HepG2 (cell line): ENCODE measurements around the gene C2orf42. TPM values are rescaled to one million over a fixed set of nuclear protein-coding genes. Genes with fewer than 3 reads are reported as not detected.

Experiments used
- ATAC-seq: fragments of 200-7000 bp; cut with Tn5 transposase; 3 replicates; pipeline ENCODE4 v1.9.1; 2020; ENCODE audit warnings: mild to moderate bottlenecking, moderate library complexity
- BruUV-seq: library from RNA; stranded (reverse); fragments of 400-500 nt; replicated peaks from 2 replicates; lab custom pipeline; 2021; lab: Mats Ljungman, UMichigan
- CTCF ChIA-PET: fragments of 300-600 bp; formaldehyde crosslinking; extraction: SDS; loops from one replicate; lab custom pipeline; 2021; ENCODE audit warnings: low total read pairs, inconsistent platforms, low intra/inter-chr PET ratio; lab: Yijun Ruan, JAX
- POLR2A ChIA-PET: fragments of 350-600 bp; sonication (Branson Sonifier 250); formaldehyde crosslinking; loops from one replicate; lab custom pipeline; 2020; ENCODE audit warnings: antibody characterized with exemption, inconsistent platforms; lab: Yijun Ruan, JAX
- DNase-seq: peaks from one replicate; pipeline ENCODE4 v3.0.0-alpha.2; 2015; ENCODE audit warnings: low spot score
- FAIRE-seq: peaks from 3 replicates; lab custom pipeline; 2011; peaks lifted over from hg19 to GRCh38; lab: Jason Lieb, UNC
- H2AFZ ChIP-seq: one replicate; pipeline ENCODE4 v1.6.1; 2011; ENCODE audit warnings: low read length, inconsistent platforms
- H3K27ac ChIP-seq: fragments of 300-600 bp; 3 replicates; pipeline ENCODE4 v1.8.0; 2011; ENCODE audit warnings: mixed run types, mild to moderate bottlenecking, mixed read lengths, low read length, inconsistent platforms; ENCODE audit not compliant: insufficient read depth; ENCODE audit errors: extremely low read length
- H3K27me3 ChIP-seq, 2 experiments: fragments of 200-600 bp in 1 of 2; 2 replicates in 1 of 2; 3 replicates in 1 of 2; pipeline versions ENCODE4 v1.6.0 to v1.8.0; 2011; ENCODE audit warnings: low read length in 2 of 2, mild to moderate bottlenecking in 2 of 2, moderate library complexity in 2 of 2, inconsistent platforms in 1 of 2; ENCODE audit not compliant: insufficient read depth in 2 of 2, control insufficient read depth in 1 of 2
- H3K36me3 ChIP-seq, 2 experiments: fragments of 200-600 bp in 1 of 2; replicated peaks in 1 of 2; 2 replicates in 1 of 2; 3 replicates in 1 of 2; pipeline versions ENCODE4 v1.5.1 to v1.8.0; 2011; ENCODE audit warnings: low read length in 2 of 2, inconsistent platforms in 1 of 2; ENCODE audit not compliant: insufficient read depth in 2 of 2, control insufficient read depth in 1 of 2
- H3K4me1 ChIP-seq: 2 replicates; pipeline ENCODE4 v1.5.1; 2012; ENCODE audit warnings: low read length, inconsistent platforms; ENCODE audit not compliant: insufficient read depth
- H3K4me2 ChIP-seq: 2 replicates; pipeline ENCODE4 v1.6.0; 2011; ENCODE audit warnings: low read depth, low read length, inconsistent platforms
- H3K4me3 ChIP-seq, 3 experiments: fragments of 200-600 bp in 1 of 3; sonication (generic), shearing (Covaris generic) in 1 of 3; replicated peaks in 1 of 3; 2 replicates each; pipeline ENCODE4 v1.5.1; 2011 to 2016; ENCODE audit warnings: low read length in 3 of 3, inconsistent platforms in 2 of 3, low read depth in 2 of 3, mild to moderate bottlenecking in 2 of 3, control low read depth in 1 of 3, mixed read lengths in 1 of 3; ENCODE audit not compliant: insufficient read depth in 1 of 3
- H3K79me2 ChIP-seq: one replicate; pipeline ENCODE4 v1.6.1; 2011; ENCODE audit warnings: low read length, inconsistent platforms; ENCODE audit not compliant: insufficient read depth
- H3K9ac ChIP-seq: 2 replicates; pipeline ENCODE4 v1.6.0; 2011; ENCODE audit warnings: mild to moderate bottlenecking, low read depth, low read length, inconsistent platforms; ENCODE audit not compliant: insufficient read depth
- H3K9me3 ChIP-seq: 2 replicates; pipeline ENCODE4 v1.5.1; 2012; ENCODE audit warnings: mild to moderate bottlenecking, low read length
- H4K20me1 ChIP-seq: 2 replicates; pipeline ENCODE4 v1.6.0; 2011; ENCODE audit warnings: inconsistent platforms, mild to moderate bottlenecking, low read length, moderate library complexity; ENCODE audit not compliant: insufficient read depth
- ASH2L ChIP-seq: fragments of 300-600, 200-600 bp; sonication (generic); IDR thresholded peaks from 2 replicates; pipeline ENCODE4 v1.7.0; 2017; ENCODE audit warnings: low read depth, mild to moderate bottlenecking, moderate library complexity, mixed read lengths, low read length; ENCODE audit not compliant: insufficient read length
- ERF ChIP-seq: IDR thresholded peaks from 2 replicates; pipeline ENCODE4 v1.6.1; 2018; ENCODE audit warnings: missing biosample characterization, missing genetic modification reagents
- GATAD2A ChIP-seq: IDR thresholded peaks from 2 replicates; pipeline ENCODE4 v1.6.1; 2016
- KAT2B ChIP-seq: fragments of 150-350 bp; IDR thresholded peaks from 2 replicates; pipeline ENCODE4 v1.6.1; 2014; ENCODE audit warnings: low read depth, low read length, borderline replicate concordance
- KAT7 ChIP-seq: IDR thresholded peaks from 2 replicates; pipeline ENCODE4 v1.6.1; 2018; ENCODE audit warnings: borderline replicate concordance, missing compliant biosample characterization
- KAT8 ChIP-seq: IDR thresholded peaks from 2 replicates; pipeline ENCODE4 v1.6.1; 2016; ENCODE audit warnings: missing genetic modification reagents, missing compliant biosample characterization
- LCORL ChIP-seq, 2 experiments: fragments of 450-650 bp in 1 of 2; sonication (generic) in 1 of 2; formaldehyde crosslinking in 1 of 2; IDR thresholded peaks; 2 replicates each; pipeline versions ENCODE4 v1.5.0 to v1.6.1; 2017 to 2020; ENCODE audit warnings: antibody characterized with exemption in 1 of 2, missing genetic modification reagents in 1 of 2
- MIER3 ChIP-seq: IDR thresholded peaks from 2 replicates; pipeline ENCODE4 v1.6.1; 2016; ENCODE audit warnings: missing compliant biosample characterization, borderline replicate concordance
- NR2F6 ChIP-seq, 2 experiments: IDR thresholded peaks; 2 replicates each; pipeline ENCODE4 v1.6.1; 2016; ENCODE audit warnings: antibody characterized with exemption in 1 of 2, mild to moderate bottlenecking in 1 of 2
- PHF21A ChIP-seq: sonication (generic); formaldehyde crosslinking; IDR thresholded peaks from 2 replicates; pipeline ENCODE4 v1.5.0; 2020; ENCODE audit warnings: mild to moderate bottlenecking, missing genetic modification reagents
- SUZ12 ChIP-seq: fragments of 150-350 bp; IDR thresholded peaks from 2 replicates; pipeline ENCODE4 v1.6.1; 2014; ENCODE audit warnings: low read depth, low read length
- ZFP36L1 ChIP-seq: sonication (generic); formaldehyde crosslinking; IDR thresholded peaks from 2 replicates; pipeline ENCODE4 v1.8.0; 2022; ENCODE audit warnings: mild to moderate bottlenecking, missing genetic modification reagents, moderate library complexity
- ZFYVE20 ChIP-seq: sonication (generic); formaldehyde crosslinking; IDR thresholded peaks from 2 replicates; pipeline ENCODE4 v1.8.0; 2023; ENCODE audit warnings: low read depth, mild to moderate bottlenecking, moderate library complexity, missing genetic modification reagents, borderline replicate concordance
- ZNF296 ChIP-seq: sonication (generic); formaldehyde crosslinking; conservative IDR thresholded peaks from 2 replicates; pipeline ENCODE4 v1.5.0; 2020; ENCODE audit warnings: mild to moderate bottlenecking, missing genetic modification reagents
- ZNF3 ChIP-seq: IDR thresholded peaks from 2 replicates; pipeline ENCODE4 v1.7.0; 2017; ENCODE audit warnings: inconsistent platforms
- ZNF33A ChIP-seq: sonication (generic); formaldehyde crosslinking; IDR thresholded peaks from 2 replicates; pipeline ENCODE4 v1.5.1; 2020; ENCODE audit warnings: missing genetic modification reagents, mild to moderate bottlenecking, moderate library complexity, borderline replicate concordance
- ZNF552 ChIP-seq: sonication (generic); formaldehyde crosslinking; IDR thresholded peaks from 2 replicates; pipeline ENCODE4 v1.9.0; 2022; ENCODE audit warnings: missing genetic modification reagents, mild to moderate bottlenecking, borderline replicate concordance
- ZNF589 ChIP-seq: sonication (generic); formaldehyde crosslinking; conservative IDR thresholded peaks from 2 replicates; pipeline ENCODE4 v1.8.0; 2022; ENCODE audit warnings: mild to moderate bottlenecking, moderate library complexity, missing genetic modification reagents
- WGBS: methylation state at CpG from one replicate; pipeline ENCODE4 v1.1.6; 2017; ENCODE audit warnings: low lambda C conversion rate; 5-methylcytosine and 5-hydroxymethylcytosine counted together
- in situ Hi-C: cut with HindIII; loops from 2 replicates; pipeline ENCODE4 v1.10.0; 2017; ENCODE audit warnings: low pct_unique_long_range_greater_than_20kb; ENCODE audit not compliant: extremely low pct_ligation_motif_present
- intact Hi-C: fragments of 100-400 bp; cut with micrococcal nuclease; formaldehyde crosslinking; loops from one replicate; pipeline ENCODE4 v1.10.0; 2022; ENCODE audit not compliant: unreplicated experiment
- polyA plus RNA-seq, 8 experiments: library from polyadenylated mRNA; depleted of rRNA in 3 of 8; stranded (reverse) in 7 of 8; unstranded in 1 of 8; fragments of >200 nt; fragmentation: Illumina TruSeq in 4 of 8; extraction: Trizol in 4 of 8; gene quantifications; 2 replicates each; pipeline versions ENCODE4 v1.2.1 to v1.2.3, GENCODE V29; 2011 to 2016; ENCODE audit warnings: low read depth in 4 of 8, missing spikeins in 1 of 8, mixed read lengths in 1 of 8; ENCODE audit not compliant: insufficient read depth in 1 of 8
- total RNA-seq, 5 experiments: library from RNA; depleted of rRNA; stranded (reverse); fragments of >200 nt; fragmentation: Illumina TruSeq; extraction: Trizol; gene quantifications; 2 replicates each; pipeline ENCODE4 v1.2.3, GENCODE V29; 2016; ENCODE audit warnings: low read depth in 1 of 5
- TF ChIP-seq, protein P1 (sequence below): IDR thresholded peaks from 2 replicates; pipeline ENCODE4 v1.6.1; 2016; ENCODE audit warnings: low read depth, control low read depth

C2orf42 gene
- total and polyA plus RNA-seq, 2 of the 13 experiments (the other 11 are each of a cell fraction or from before 2014, with no cell fraction given), result 9.3 to 9.9 TPM

DNA sequence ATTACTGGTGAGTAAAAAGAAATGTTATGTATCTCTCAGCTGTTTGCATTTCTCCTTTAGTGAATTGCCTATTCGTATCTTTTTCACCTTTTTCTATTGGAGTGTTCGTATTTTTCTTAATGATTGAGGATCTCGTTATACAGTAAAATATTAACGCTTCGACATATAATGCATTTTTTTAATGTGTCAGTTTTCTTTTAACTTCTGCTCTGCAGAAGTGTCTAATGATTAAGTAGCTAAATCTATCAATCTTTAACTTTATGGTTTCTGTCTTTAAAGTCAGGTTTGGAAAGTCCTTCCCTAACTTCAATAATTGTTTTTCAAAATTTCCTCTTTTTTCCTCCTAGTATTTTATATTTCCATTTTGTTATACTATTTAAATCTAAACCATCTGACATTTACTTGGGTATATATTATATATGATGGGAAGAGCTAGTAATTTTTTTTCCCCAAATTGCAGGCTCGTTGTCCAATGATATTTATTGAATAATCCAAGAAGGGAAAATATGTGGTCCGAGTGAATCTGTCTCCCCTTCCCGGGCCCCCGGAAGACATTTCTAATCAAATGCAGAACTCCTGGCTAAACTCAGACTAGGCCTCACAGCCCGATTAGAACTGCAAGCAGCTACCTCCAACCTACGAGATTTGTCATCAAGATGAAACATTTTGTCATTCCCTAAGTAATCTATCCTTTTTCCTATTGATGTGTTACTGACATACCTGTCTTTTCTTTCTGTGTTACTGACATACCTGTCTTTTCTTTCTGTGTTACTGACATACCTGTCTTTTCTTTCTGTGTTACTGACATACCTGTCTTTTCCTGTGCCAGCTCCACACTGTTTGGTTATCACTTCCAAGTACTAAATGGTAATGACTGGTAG is 86.3 kb downstream of the C2orf42 start:
- peak overlapping the region in 2 of 3 experiments; percentile 45 to 59; a peak in 4 of 6 replicates for H3K4me3 ChIP-seq
- H3K36me3 ChIP-seq, result no peaks in the 10 kb centered on the region
- WGBS, result 31% methylated on average over 11 of the region's 11 CpGs
- H3K27ac ChIP-seq, result peak overlapping the region; percentile 55
- ChIA-PET POLR2A (interaction anchor here (1.2 to 9.4 kb wide), 8 partner anchors 8 to 190 kb away, joined by 3 to 423 read pairs (median 10); partner anchors contain the start of genes C2orf42, MXD1 and PCBP1), CTCF (no interaction called here)
- H3K27me3 ChIP-seq, result no peaks in the 10 kb centered on the region; a peak in 1 of 5 replicates
- H2AFZ ChIP-seq, result peak overlapping the region; percentile 84
- no peaks in the 10 kb centered on the region for H4K20me1 ChIP-seq
- peak overlapping the region; percentile 71 for H3K9ac ChIP-seq
- FAIRE-seq (no peak), DNase-seq (peak; percentile 69), ATAC-seq (no peak)
- peaks cover 54% of the 10 kb centered on the region for H3K4me1 ChIP-seq
- in situ Hi-C loops, result no loop called here
- no peaks in the 10 kb centered on the region for H3K79me2 ChIP-seq
- no peaks in the 10 kb centered on the region for H3K9me3 ChIP-seq
- peak overlapping the region; percentile 87 for H3K4me2 ChIP-seq
- no TSS peak for BruUV-seq
- intact Hi-C loops, result no loop called here
- TF ChIP-seq KAT2B, result no peak
- no peak for TF ChIP-seq SUZ12
- TF ChIP-seq ZNF552 (CRISPR knock-in tag), result no peak
- TF ChIP-seq ZNF296 (CRISPR knock-in tag), result no peak
- TF ChIP-seq ZNF33A (CRISPR knock-in tag), result 0 out of 2 replicates have a peak, but pooled peaks have one; percentile 66
- TF ChIP-seq, protein P1, sequence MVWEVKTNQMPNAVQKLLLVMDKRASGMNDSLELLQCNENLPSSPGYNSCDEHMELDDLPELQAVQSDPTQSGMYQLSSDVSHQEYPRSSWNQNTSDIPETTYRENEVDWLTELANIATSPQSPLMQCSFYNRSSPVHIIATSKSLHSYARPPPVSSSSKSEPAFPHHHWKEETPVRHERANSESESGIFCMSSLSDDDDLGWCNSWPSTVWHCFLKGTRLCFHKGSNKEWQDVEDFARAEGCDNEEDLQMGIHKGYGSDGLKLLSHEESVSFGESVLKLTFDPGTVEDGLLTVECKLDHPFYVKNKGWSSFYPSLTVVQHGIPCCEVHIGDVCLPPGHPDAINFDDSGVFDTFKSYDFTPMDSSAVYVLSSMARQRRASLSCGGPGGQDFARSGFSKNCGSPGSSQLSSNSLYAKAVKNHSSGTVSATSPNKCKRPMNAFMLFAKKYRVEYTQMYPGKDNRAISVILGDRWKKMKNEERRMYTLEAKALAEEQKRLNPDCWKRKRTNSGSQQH (CRISPR knock-in tag), result 0 out of 2 replicates have a peak, but pooled peaks have one; percentile 56
- peak; percentile 56; the same call in 1 of the 2 replicates for TF ChIP-seq ERF (CRISPR knock-in tag)
- peak; percentile 20; the same call in 1 of the 2 replicates for TF ChIP-seq LCORL (IDR thresholded peaks at IDR 0.05)
- TF ChIP-seq LCORL (CRISPR knock-in tag; IDR thresholded peaks at IDR 0.05), result no peak
- TF ChIP-seq ZFP36L1, result 0 out of 2 replicates have a peak, but pooled peaks have one; percentile 29
- TF ChIP-seq KAT7 (CRISPR knock-in tag), result peak; percentile 69; the same call in 1 of the 2 replicates
- no peak for TF ChIP-seq ZNF589 (CRISPR knock-in tag)
- peak; percentile 68; the same call in 1 of the 2 replicates for TF ChIP-seq PHF21A (CRISPR knock-in tag)
- peak; percentile 21; the same call in 1 of the 2 replicates for TF ChIP-seq MIER3
- peak; percentile 94 for TF ChIP-seq KAT8 (CRISPR knock-in tag)
- TF ChIP-seq NR2F6 (IDR thresholded peaks at IDR 0.05), result no peak
- TF ChIP-seq NR2F6 (CRISPR knock-in tag; IDR thresholded peaks at IDR 0.05), result 0 out of 2 replicates have a peak, but pooled peaks have one; percentile 7
- TF ChIP-seq GATAD2A (CRISPR knock-in tag), result peak; percentile 69
- peak; percentile 76 for TF ChIP-seq ASH2L
- 0 out of 2 replicates have a peak, but pooled peaks have one; percentile 16 for TF ChIP-seq ZNF3
- no peak for TF ChIP-seq ZFYVE20 (CRISPR knock-in tag)
